ENCODE measurements around the gene STRIP2.
"Not testable (repeated sequence)": the region's sequence is repeated elsewhere in the genome, so short reads cannot be mapped to it uniquely, and the experiment has no call there.

Gene STRIP2

GRCh38 chr7:129452589-129453231 is 18.5 kb downstream of the STRIP2 start:
- no peak for DNase-seq (ENCODE audit: low read depth in 4 of 4, low spot score in 1 of 4)

- DNase-seq (ENCODE audit: low read depth in 4 of 4, low spot score in 1 of 4), result no peak
Measured at GRCh38 chr7:129453510-129454248, 19.4 kb downstream of the STRIP2 start.

GRCh38 chr7:129454249-129454551 is 20.0 kb downstream of the STRIP2 start:
- no peak for DNase-seq (ENCODE audit: low read depth in 4 of 4, low spot score in 1 of 4)

- no peak for DNase-seq (ENCODE audit: low read depth in 4 of 4, low spot score in 1 of 4)
Measured at GRCh38 chr7:129456421-129456820, 22.2 kb downstream of the STRIP2 start.

GRCh38 chr7:129457101-129457500 is 22.9 kb downstream of the STRIP2 start:
- no peak for DNase-seq (ENCODE audit: low read depth in 4 of 4, low spot score in 1 of 4)

- no peak for DNase-seq (ENCODE audit: low read depth in 4 of 4, low spot score in 1 of 4)
Measured at GRCh38 chr7:129458171-129458570, 23.9 kb downstream of the STRIP2 start.

- DNase-seq (ENCODE audit: low read depth in 4 of 4, low spot score in 1 of 4), result no peak
Measured at GRCh38 chr7:129461809-129462208, 27.6 kb downstream of the STRIP2 start.

- no peak for DNase-seq (ENCODE audit: low read depth in 4 of 4, low spot score in 1 of 4)
Measured at GRCh38 chr7:129462420-129462819, 28.2 kb downstream of the STRIP2 start.

GRCh38 chr7:129464194-129464593 is 30.0 kb downstream of the STRIP2 start:
- DNase-seq (ENCODE audit: low read depth in 4 of 4, low spot score in 1 of 4), result no peak

- DNase-seq (ENCODE audit: low read depth in 4 of 4, low spot score in 1 of 4), result no peak
Measured at GRCh38 chr7:129465080-129465479, 30.8 kb downstream of the STRIP2 start.

GRCh38 chr7:129466796-129467195 is 32.6 kb downstream of the STRIP2 start:
- no peak for DNase-seq (ENCODE audit: low read depth in 4 of 4, low spot score in 1 of 4)

- DNase-seq (ENCODE audit: low read depth in 4 of 4, low spot score in 1 of 4), result no peak
Measured at GRCh38 chr7:129468087-129468486, 33.9 kb downstream of the STRIP2 start.

- DNase-seq (ENCODE audit: low read depth in 4 of 4, low spot score in 1 of 4), result no peak
Measured at GRCh38 chr7:129468547-129468946, 34.3 kb downstream of the STRIP2 start.

- DNase-seq (ENCODE audit: low read depth in 4 of 4, low spot score in 1 of 4), result no peak
Measured at GRCh38 chr7:129469930-129470329, 35.7 kb downstream of the STRIP2 start.

- DNase-seq (ENCODE audit: low read depth in 4 of 4, low spot score in 1 of 4), result no peak
Measured at GRCh38 chr7:129470411-129470810, 36.2 kb downstream of the STRIP2 start.

GRCh38 chr7:129471402-129471827 is 37.2 kb downstream of the STRIP2 start:
- no peak for DNase-seq (ENCODE audit: low read depth in 4 of 4, low spot score in 1 of 4)

GRCh38 chr7:129475931-129476330 is 41.7 kb downstream of the STRIP2 start:
- DNase-seq (ENCODE audit: low read depth in 4 of 4, low spot score in 1 of 4), result not testable (repeated sequence)

- not testable (repeated sequence) for DNase-seq (ENCODE audit: low read depth in 4 of 4, low spot score in 1 of 4)
Measured at GRCh38 chr7:129476398-129476797, 42.2 kb downstream of the STRIP2 start.

GRCh38 chr7:129479831-129480230 is 45.6 kb downstream of the STRIP2 start:
- DNase-seq (ENCODE audit: low read depth in 4 of 4, low spot score in 1 of 4), result no peak

GRCh38 chr7:129480674-129481363 is 46.6 kb downstream of the STRIP2 start:
- DNase-seq (ENCODE audit: low read depth in 4 of 4, low spot score in 1 of 4), result no peak

GRCh38 chr7:129481376-129481775 is 47.1 kb downstream of the STRIP2 start:
- not testable (repeated sequence) for DNase-seq (ENCODE audit: low read depth in 4 of 4, low spot score in 1 of 4)

- no peak for DNase-seq (ENCODE audit: low read depth in 4 of 4, low spot score in 1 of 4)
Measured at GRCh38 chr7:129482781-129483180, 48.5 kb downstream of the STRIP2 start.
